Neural cell (in vitro differentiated cells): Measurements from ENCODE around the gene SP2. TPM values are rescaled to one million over a fixed set of nuclear protein-coding genes. Genes with fewer than 3 reads are reported as not detected.

Experiments
- H2AFZ ChIP-seq: fragments of 200-600, 300-800 bp; sonication (generic), shearing (Covaris generic); 2 replicates; pipeline ENCODE4 v1.6.0; 2014; ENCODE audit warnings: low read depth, mild to moderate bottlenecking, antibody characterized with exemption, low read length, moderate library complexity
- H3F3A ChIP-seq: fragments of 200-600 bp; shearing (Covaris generic); 2 replicates; pipeline ENCODE4 v1.6.1; 2016; ENCODE audit warnings: mild to moderate bottlenecking, moderate library complexity, mixed read lengths, antibody characterized with exemption, low read length; ENCODE audit not compliant: insufficient read depth, poor library complexity, severe bottlenecking
- H3K27ac ChIP-seq: fragments of 200-600, 300-800 bp; sonication (generic), shearing (Covaris generic); 2 replicates; pipeline ENCODE4 v1.5.1; 2014; ENCODE audit warnings: mild to moderate bottlenecking, low read length, moderate library complexity
- H3K27me3 ChIP-seq: fragments of 300-800, 200-600 bp; sonication (generic), shearing (Covaris generic); 2 replicates; pipeline ENCODE4 v1.6.0; 2014; ENCODE audit warnings: mild to moderate bottlenecking, low read depth, low read length, moderate library complexity; ENCODE audit not compliant: insufficient read depth
- H3K36me3 ChIP-seq: fragments of 300-800, 200-600 bp; sonication (generic), shearing (Covaris generic); 2 replicates; pipeline ENCODE4 v1.5.1; 2014; ENCODE audit warnings: mild to moderate bottlenecking, antibody characterized with exemption, low read length, moderate library complexity; ENCODE audit not compliant: insufficient read depth
- H3K4me2 ChIP-seq: fragments of 300-800, 200-600 bp; sonication (generic), shearing (Covaris generic); 2 replicates; pipeline ENCODE4 v1.6.0; 2014; ENCODE audit warnings: mild to moderate bottlenecking, low read length
- H3K4me3 ChIP-seq: fragments of 300-800, 200-600 bp; sonication (generic), shearing (Covaris generic); 2 replicates; pipeline ENCODE4 v1.5.1; 2014; ENCODE audit warnings: mild to moderate bottlenecking, low read length, moderate library complexity
- H3K79me2 ChIP-seq: fragments of 200-600 bp; shearing (Covaris generic); replicated peaks from 2 replicates; pipeline ENCODE4 v1.6.0; 2014; ENCODE audit warnings: mild to moderate bottlenecking, low read length, moderate library complexity; ENCODE audit not compliant: insufficient read depth
- H3K9ac ChIP-seq: fragments of 300-800, 200-600 bp; sonication (generic), shearing (Covaris generic); 2 replicates; pipeline ENCODE4 v1.6.1; 2016; ENCODE audit warnings: mild to moderate bottlenecking, low read length, mixed read lengths
- H3K9me2 ChIP-seq: fragments of 200-600 bp; shearing (Covaris generic); 2 replicates; pipeline ENCODE4 v1.6.1; 2016; ENCODE audit warnings: mild to moderate bottlenecking, low read length, mixed read lengths; ENCODE audit not compliant: insufficient read depth
- H3K9me3 ChIP-seq: fragments of 200-600, 300-800 bp; sonication (generic), shearing (Covaris generic); 2 replicates; pipeline ENCODE4 v1.6.1; 2016; ENCODE audit warnings: mild to moderate bottlenecking, mixed run types, low read length, moderate library complexity, mixed read lengths
- H4K20me1 ChIP-seq: fragments of 200-600 bp; shearing (Covaris generic); 2 replicates; pipeline ENCODE4 v1.6.1; 2016; ENCODE audit warnings: mild to moderate bottlenecking, mixed run types; ENCODE audit not compliant: insufficient read depth
- EP300 ChIP-seq: fragments of 450-650 bp; conservative IDR thresholded peaks from 2 replicates; pipeline ENCODE4 v1.6.1; 2014; ENCODE audit warnings: antibody characterized with exemption, mild to moderate bottlenecking, moderate library complexity; ENCODE audit not compliant: poor library complexity, severe bottlenecking
- EZH2 ChIP-seq: fragments of 200-600, 300-800 bp; shearing (Covaris generic), sonication (generic); IDR thresholded peaks from 2 replicates; pipeline ENCODE4 v1.6.1; 2014; ENCODE audit warnings: antibody characterized with exemption, low read length, borderline replicate concordance, mild to moderate bottlenecking; ENCODE audit not compliant: insufficient read depth, poor library complexity, severe bottlenecking
- MXI1 ChIP-seq: fragments of 450-650 bp; conservative IDR thresholded peaks from 2 replicates; pipeline ENCODE4 v1.6.1; 2014; ENCODE audit warnings: antibody characterized with exemption, mild to moderate bottlenecking; ENCODE audit not compliant: poor library complexity, severe bottlenecking
- POLR2AphosphoS5 ChIP-seq: IDR thresholded peaks from 2 replicates; pipeline ENCODE4 v1.6.1; 2012
- RAD21 ChIP-seq: fragments of 450-650 bp; conservative IDR thresholded peaks from 2 replicates; pipeline ENCODE4 v1.6.1; 2014; ENCODE audit warnings: antibody characterized with exemption, mild to moderate bottlenecking, moderate library complexity
- REST ChIP-seq: IDR thresholded peaks from 2 replicates; pipeline ENCODE4 v1.6.1; 2012; ENCODE audit warnings: borderline replicate concordance
- SMC3 ChIP-seq: fragments of 450-650 bp; conservative IDR thresholded peaks from 2 replicates; pipeline ENCODE4 v1.6.1; 2014; ENCODE audit warnings: antibody characterized with exemption, mild to moderate bottlenecking, moderate library complexity; ENCODE audit not compliant: poor library complexity
- TAF1 ChIP-seq: IDR thresholded peaks from 2 replicates; pipeline ENCODE4 v1.6.1; 2012; ENCODE audit warnings: low read depth
- polyA plus RNA-seq: library from polyadenylated mRNA; depleted of rRNA; stranded (reverse); fragments of >200 nt; gene quantifications from 2 replicates; pipeline ENCODE4 v1.2.3, GENCODE V29; 2014
- TF ChIP-seq, protein P1 (sequence below): fragments of 450-650 bp; IDR thresholded peaks from 2 replicates; pipeline ENCODE4 v1.5.1; 2014; ENCODE audit warnings: antibody characterized with exemption, mild to moderate bottlenecking, moderate library complexity; ENCODE audit not compliant: poor library complexity, severe bottlenecking

SP2 gene
- polyA plus RNA-seq, 1 donor from 2014 or later = 0.25 TPM

- H3K9ac ChIP-seq = no peak overlapping the region
- no peak overlapping the region for H3K4me3 ChIP-seq
- H3K4me2 ChIP-seq = no peak overlapping the region
- TF ChIP-seq TAF1 (no peak), SMC3 (no peak), MXI1 (no peak), POLR2AphosphoS5 (no peak), RAD21 (no peak), EZH2 (no peak), EP300 (no peak)
- no peak overlapping the region for H3K27ac ChIP-seq
- no peaks in the 10 kb centered on the region for H3K9me2 ChIP-seq
- no peaks in the 10 kb centered on the region for H3F3A ChIP-seq
- peaks cover 17% of the 10 kb centered on the region for H3K27me3 ChIP-seq
- H3K36me3 ChIP-seq = no peaks in the 10 kb centered on the region
- no peaks in the 10 kb centered on the region for H3K9me3 ChIP-seq
- no peak overlapping the region for H2AFZ ChIP-seq
- H4K20me1 ChIP-seq = no peaks in the 10 kb centered on the region
- no peaks in the 10 kb centered on the region for H3K79me2 ChIP-seq
Measured at GRCh38 chr17:47860386-47860785, 35.6 kb upstream of the SP2 start.

DNA sequence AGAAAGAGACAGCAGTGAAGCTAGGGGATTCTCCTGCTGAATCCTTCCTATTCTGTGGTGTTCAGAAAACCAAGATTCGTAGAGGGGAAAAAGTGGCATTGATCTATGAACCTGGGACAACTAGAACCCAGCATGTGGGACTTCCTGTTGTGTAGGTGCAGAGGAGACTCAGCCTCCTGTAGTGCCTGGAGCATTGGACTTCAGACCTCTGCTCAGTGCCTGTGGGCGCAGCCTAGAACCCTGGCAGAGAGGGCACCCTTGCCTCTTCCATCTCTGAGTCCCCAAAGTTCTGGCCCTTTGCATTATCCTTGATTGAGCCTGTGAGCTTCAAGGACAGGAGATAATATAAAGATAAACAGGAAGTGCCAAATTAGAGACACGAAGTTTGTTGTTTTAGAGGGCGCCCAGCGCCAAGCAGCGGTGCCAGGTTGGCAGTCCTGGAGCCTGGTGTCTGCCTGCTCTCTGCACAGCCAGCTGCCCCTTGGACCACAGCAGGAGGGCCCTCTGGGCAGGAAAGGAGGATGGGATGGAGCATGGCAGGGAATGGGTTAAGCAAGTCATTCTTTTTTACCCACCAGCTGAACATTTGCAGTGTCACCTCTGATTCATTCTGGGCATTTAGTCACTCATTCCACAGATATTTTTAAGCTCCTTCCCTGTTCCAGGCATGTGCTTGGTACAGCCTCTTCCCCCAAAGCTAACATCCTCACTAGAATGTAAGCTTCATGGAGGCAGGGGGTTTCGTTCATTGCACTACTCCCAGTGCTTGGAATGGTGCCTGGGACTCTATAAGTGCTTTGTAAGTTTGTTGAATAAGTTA is 33.2 kb upstream of the SP2 start:
- no peak overlapping the region for H3K4me3 ChIP-seq
- H3K4me2 ChIP-seq = no peak overlapping the region
- H3K27me3 ChIP-seq = peaks cover 4% of the 10 kb centered on the region
- TF ChIP-seq MXI1 (no peak), TAF1 (no peak), EZH2 (no peak), POLR2AphosphoS5 (no peak), SMC3 (no peak), EP300 (no peak), RAD21 (no peak), REST (no peak)
- TF ChIP-seq, protein P1, sequence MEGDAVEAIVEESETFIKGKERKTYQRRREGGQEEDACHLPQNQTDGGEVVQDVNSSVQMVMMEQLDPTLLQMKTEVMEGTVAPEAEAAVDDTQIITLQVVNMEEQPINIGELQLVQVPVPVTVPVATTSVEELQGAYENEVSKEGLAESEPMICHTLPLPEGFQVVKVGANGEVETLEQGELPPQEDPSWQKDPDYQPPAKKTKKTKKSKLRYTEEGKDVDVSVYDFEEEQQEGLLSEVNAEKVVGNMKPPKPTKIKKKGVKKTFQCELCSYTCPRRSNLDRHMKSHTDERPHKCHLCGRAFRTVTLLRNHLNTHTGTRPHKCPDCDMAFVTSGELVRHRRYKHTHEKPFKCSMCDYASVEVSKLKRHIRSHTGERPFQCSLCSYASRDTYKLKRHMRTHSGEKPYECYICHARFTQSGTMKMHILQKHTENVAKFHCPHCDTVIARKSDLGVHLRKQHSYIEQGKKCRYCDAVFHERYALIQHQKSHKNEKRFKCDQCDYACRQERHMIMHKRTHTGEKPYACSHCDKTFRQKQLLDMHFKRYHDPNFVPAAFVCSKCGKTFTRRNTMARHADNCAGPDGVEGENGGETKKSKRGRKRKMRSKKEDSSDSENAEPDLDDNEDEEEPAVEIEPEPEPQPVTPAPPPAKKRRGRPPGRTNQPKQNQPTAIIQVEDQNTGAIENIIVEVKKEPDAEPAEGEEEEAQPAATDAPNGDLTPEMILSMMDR = no peak
- H3F3A ChIP-seq = no peaks in the 10 kb centered on the region
- H3K9ac ChIP-seq = no peak overlapping the region
- H3K9me2 ChIP-seq = no peaks in the 10 kb centered on the region
- H2AFZ ChIP-seq = no peak overlapping the region
- H3K27ac ChIP-seq = no peak overlapping the region
- no peaks in the 10 kb centered on the region for H4K20me1 ChIP-seq
- no peaks in the 10 kb centered on the region for H3K9me3 ChIP-seq
- no peaks in the 10 kb centered on the region for H3K36me3 ChIP-seq
- no peaks in the 10 kb centered on the region for H3K79me2 ChIP-seq
